ENCODE results near the gene NNMT. TPM values are rescaled to one million over a fixed set of nuclear protein-coding genes. Genes with fewer than 3 reads are reported as not detected.

The NNMT gene
- total RNA-seq, 1 donor from 2014 or later: 79.5 TPM

DNA sequence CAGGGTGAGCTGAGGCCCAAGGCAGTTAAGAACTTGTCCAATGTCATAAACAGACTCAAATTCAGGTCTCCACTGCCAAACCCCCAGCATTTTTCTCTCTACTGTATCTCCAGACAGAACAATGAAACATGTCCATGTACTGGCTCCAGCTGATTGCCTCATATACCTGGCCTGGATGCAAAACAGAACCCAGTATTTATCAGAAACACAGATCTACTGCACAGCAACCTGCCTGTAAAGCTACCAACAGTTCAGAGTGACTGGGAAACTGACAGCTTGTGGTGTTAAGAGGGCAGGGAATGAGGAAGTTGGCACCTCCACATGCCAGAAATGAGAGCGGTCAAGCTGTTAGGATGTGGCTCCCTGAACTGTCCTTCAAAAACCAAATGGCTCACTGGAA lies 62.5 kb downstream of the NNMT start:
- TF ChIP-seq, protein P1, sequence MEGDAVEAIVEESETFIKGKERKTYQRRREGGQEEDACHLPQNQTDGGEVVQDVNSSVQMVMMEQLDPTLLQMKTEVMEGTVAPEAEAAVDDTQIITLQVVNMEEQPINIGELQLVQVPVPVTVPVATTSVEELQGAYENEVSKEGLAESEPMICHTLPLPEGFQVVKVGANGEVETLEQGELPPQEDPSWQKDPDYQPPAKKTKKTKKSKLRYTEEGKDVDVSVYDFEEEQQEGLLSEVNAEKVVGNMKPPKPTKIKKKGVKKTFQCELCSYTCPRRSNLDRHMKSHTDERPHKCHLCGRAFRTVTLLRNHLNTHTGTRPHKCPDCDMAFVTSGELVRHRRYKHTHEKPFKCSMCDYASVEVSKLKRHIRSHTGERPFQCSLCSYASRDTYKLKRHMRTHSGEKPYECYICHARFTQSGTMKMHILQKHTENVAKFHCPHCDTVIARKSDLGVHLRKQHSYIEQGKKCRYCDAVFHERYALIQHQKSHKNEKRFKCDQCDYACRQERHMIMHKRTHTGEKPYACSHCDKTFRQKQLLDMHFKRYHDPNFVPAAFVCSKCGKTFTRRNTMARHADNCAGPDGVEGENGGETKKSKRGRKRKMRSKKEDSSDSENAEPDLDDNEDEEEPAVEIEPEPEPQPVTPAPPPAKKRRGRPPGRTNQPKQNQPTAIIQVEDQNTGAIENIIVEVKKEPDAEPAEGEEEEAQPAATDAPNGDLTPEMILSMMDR (IDR thresholded peaks at IDR 0.05): no peak
- Mint-ChIP-seq H3K4me3 (ENCODE audit: unreplicated experiment) (no peak overlapping the region), H3K27ac (ENCODE audit: unreplicated experiment) (no peak overlapping the region), H3K36me3 (ENCODE audit: unreplicated experiment) (no peaks in the 10 kb centered on the region), H3K4me1 (ENCODE audit: unreplicated experiment) (peaks cover 21% of the 10 kb centered on the region), H3K9me3 (ENCODE audit: unreplicated experiment) (no peaks in the 10 kb centered on the region), H3K27me3 (ENCODE audit: unreplicated experiment) (no peaks in the 10 kb centered on the region)
- no peak for DNase-seq (ENCODE audit: extremely low spot score, unreplicated experiment)

DNA sequence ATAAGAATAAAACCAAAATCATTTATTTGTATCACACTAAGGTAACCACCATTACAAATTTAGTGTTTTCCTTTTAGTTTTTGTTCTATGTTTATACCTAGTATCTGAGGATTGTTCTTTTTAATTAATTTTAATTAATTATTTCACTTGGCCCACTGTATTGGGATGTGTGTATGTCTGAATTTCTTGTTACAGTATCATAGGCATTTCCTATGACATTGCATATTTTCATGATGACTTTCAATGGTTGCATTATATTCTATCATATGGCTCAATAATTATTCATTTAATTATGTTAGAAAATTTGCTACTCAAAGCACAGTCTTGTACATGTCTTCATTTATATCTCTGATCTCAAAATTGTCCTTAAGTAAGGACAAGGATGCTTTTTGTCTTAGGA lies 63.1 kb downstream of the NNMT start:
- Mint-ChIP-seq H3K4me1 (ENCODE audit: unreplicated experiment) (peaks cover 15% of the 10 kb centered on the region), H3K27me3 (ENCODE audit: unreplicated experiment) (no peaks in the 10 kb centered on the region), H3K9me3 (ENCODE audit: unreplicated experiment) (no peaks in the 10 kb centered on the region), H3K27ac (ENCODE audit: unreplicated experiment) (no peak overlapping the region), H3K36me3 (ENCODE audit: unreplicated experiment) (no peaks in the 10 kb centered on the region), H3K4me3 (ENCODE audit: unreplicated experiment) (no peak overlapping the region)
- TF ChIP-seq, protein P1 (IDR thresholded peaks at IDR 0.05): no peak
- no peak for DNase-seq (ENCODE audit: extremely low spot score, unreplicated experiment)

DNA sequence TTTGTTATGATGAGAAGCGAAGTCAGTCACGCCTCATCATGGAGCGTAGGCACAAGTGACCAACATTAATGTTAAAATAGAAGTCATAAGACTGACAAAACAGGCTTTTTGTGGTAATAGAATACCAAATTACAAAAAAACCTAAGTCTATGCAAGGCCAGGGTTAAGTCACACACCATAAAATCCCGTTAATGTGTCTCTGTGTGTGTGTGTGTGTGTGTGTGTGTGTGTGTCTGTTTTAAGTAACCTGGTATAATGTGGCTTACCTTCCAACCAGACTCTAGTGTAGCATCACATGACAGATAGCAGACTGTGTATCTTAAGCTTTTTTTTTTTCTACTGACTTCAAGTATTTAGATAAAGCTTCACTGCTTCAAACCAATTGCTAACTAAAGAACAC lies 66.1 kb downstream of the NNMT start:
- no peaks in the 10 kb centered on the region for H3K36me3 Mint-ChIP-seq (ENCODE audit: unreplicated experiment)
- TF ChIP-seq, protein P1 (IDR thresholded peaks at IDR 0.05): no peak
- H3K9me3 Mint-ChIP-seq (ENCODE audit: unreplicated experiment): no peaks in the 10 kb centered on the region
- no peak overlapping the region for H3K27ac Mint-ChIP-seq (ENCODE audit: unreplicated experiment)
- peaks cover 31% of the 10 kb centered on the region for H3K4me1 Mint-ChIP-seq (ENCODE audit: unreplicated experiment)
- no peak for DNase-seq (ENCODE audit: extremely low spot score, unreplicated experiment)
- no peaks in the 10 kb centered on the region for H3K27me3 Mint-ChIP-seq (ENCODE audit: unreplicated experiment)
- no peak overlapping the region for H3K4me3 Mint-ChIP-seq (ENCODE audit: unreplicated experiment)

GRCh38 chr11:114362958-114363357 lies 66.8 kb downstream of the NNMT start:
- Mint-ChIP-seq H3K36me3 (ENCODE audit: unreplicated experiment) (no peaks in the 10 kb centered on the region), H3K27me3 (ENCODE audit: unreplicated experiment) (no peaks in the 10 kb centered on the region), H3K9me3 (ENCODE audit: unreplicated experiment) (no peaks in the 10 kb centered on the region), H3K4me1 (ENCODE audit: unreplicated experiment) (peaks cover 37% of the 10 kb centered on the region), H3K4me3 (ENCODE audit: unreplicated experiment) (no peak overlapping the region), H3K27ac (ENCODE audit: unreplicated experiment) (no peak overlapping the region)
- TF ChIP-seq, protein P1 (IDR thresholded peaks at IDR 0.05): no peak
- no peak for DNase-seq (ENCODE audit: extremely low spot score, unreplicated experiment)

Other genes with a start within 250 kb of the NNMT start
- gene ZBTB16, start 236.7 kb upstream of the NNMT start, total RNA-seq: 19.1 and 20.3 TPM in 2 replicates
- 6.8 TPM in 2 replicates for gene C11orf71, start 104.1 kb downstream of the NNMT start, total RNA-seq
- 35.0 and 36.9 TPM in 2 replicates for gene RBM7, start 104.3 kb downstream of the NNMT start, total RNA-seq
- 116 and 124 TPM in 2 replicates for gene REXO2, start 143.1 kb downstream of the NNMT start, total RNA-seq